Suprapubic skin (tissue), 4 donors: Measurements from ENCODE around the gene HBA2.
"Not testable (repeated sequence)": the region's sequence is repeated elsewhere in the genome, so short reads cannot be mapped to it uniquely, and the experiment has no call there.

Experiments used
- EP300 ChIP-seq: sonication (generic); formaldehyde crosslinking; IDR thresholded peaks from one replicate; pipeline ENCODE4 v1.6.1; 2017; ENCODE audit warnings: antibody characterized with exemption
- POLR2A ChIP-seq, 2 donors: fragments of 450-650 bp; IDR thresholded peaks; one replicate each; pipeline ENCODE4 v1.6.1; 2017; ENCODE audit warnings: antibody characterized with exemption in 2 of 2, mild to moderate bottlenecking in 2 of 2, moderate library complexity in 2 of 2
- POLR2AphosphoS5 ChIP-seq, 3 donors: sonication (generic); formaldehyde crosslinking; IDR thresholded peaks; one replicate each; pipeline ENCODE4 v1.6.1; 2017; ENCODE audit warnings: antibody characterized with exemption in 3 of 3
- TF ChIP-seq, protein P1 (sequence below), 2 donors: fragments of 200-600 bp in 1 of 2; fragments of 450-650 bp in 1 of 2; sonication (generic) in 1 of 2; IDR thresholded peaks; one replicate each; pipeline ENCODE4 v1.5.1; 2016 to 2019; ENCODE audit warnings: antibody characterized with exemption in 2 of 2, mild to moderate bottlenecking in 1 of 2, moderate library complexity in 1 of 2

DNA sequence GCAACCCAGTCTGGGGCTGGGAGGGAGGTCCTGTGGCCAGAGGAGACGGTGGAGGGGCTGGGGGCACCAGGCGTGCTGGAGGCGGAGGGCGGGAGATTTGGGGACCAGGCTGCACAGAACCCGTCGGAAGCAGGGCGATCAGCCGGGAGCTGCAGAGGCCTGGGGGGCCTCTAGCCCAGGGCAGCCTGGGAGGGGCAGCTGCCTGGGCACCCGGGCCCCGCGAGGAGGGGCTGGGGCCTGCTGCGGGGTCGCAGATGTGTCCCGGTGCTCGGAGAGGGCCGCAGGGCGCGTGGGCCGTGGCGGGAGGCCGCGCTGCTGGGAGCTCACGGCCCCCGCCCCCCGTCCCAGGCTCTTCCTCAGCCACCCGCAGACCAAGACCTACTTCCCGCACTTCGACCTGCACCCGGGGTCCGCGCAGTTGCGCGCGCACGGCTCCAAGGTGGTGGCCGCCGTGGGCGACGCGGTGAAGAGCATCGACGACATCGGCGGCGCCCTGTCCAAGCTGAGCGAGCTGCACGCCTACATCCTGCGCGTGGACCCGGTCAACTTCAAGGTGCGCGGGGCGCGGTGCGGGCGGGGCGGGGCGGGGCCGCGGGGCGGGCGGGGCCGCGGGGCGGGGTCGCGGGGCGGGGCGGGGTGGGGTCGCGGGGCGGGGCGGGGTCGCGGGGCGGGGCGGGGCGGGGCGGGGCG is 8.4 kb upstream of the HBA2 start:
- TF ChIP-seq POLR2AphosphoS5 (IDR thresholded peaks at IDR 0.05); POLR2A (IDR thresholded peaks at IDR 0.05); EP300: not testable (repeated sequence)
- TF ChIP-seq, protein P1, sequence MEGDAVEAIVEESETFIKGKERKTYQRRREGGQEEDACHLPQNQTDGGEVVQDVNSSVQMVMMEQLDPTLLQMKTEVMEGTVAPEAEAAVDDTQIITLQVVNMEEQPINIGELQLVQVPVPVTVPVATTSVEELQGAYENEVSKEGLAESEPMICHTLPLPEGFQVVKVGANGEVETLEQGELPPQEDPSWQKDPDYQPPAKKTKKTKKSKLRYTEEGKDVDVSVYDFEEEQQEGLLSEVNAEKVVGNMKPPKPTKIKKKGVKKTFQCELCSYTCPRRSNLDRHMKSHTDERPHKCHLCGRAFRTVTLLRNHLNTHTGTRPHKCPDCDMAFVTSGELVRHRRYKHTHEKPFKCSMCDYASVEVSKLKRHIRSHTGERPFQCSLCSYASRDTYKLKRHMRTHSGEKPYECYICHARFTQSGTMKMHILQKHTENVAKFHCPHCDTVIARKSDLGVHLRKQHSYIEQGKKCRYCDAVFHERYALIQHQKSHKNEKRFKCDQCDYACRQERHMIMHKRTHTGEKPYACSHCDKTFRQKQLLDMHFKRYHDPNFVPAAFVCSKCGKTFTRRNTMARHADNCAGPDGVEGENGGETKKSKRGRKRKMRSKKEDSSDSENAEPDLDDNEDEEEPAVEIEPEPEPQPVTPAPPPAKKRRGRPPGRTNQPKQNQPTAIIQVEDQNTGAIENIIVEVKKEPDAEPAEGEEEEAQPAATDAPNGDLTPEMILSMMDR (IDR thresholded peaks at IDR 0.05) = not testable (repeated sequence)
